ENCODE data around the gene OLFML3.

OLFML3 gene

GRCh38 chr1:114025609-114026401, 46.5 kb downstream of the OLFML3 start:
- DNase-seq (ENCODE audit: low read depth in 3 of 3) = no peak

DNA sequence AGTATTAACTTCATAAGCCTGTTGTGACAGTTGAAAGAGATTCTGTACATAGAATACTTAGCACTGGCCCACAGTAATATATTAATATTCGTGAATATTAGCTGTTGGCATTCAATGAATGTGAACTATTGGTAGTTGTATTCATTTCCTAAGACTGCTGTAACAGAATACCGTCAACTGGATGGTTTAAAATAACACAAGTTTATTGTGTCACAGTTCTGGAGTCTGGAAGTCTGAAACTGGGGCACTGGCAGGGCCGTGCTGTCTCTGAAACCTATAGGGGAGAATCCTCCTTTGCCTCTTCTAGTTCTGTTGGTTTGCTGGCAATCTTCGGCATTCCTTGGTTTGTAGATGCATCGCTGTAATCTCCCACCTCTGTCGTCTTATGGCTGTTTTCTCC, 47.5 kb downstream of the OLFML3 start:
- DNase-seq (ENCODE audit: low read depth in 3 of 3) = no peak
